GM18498 (cell line): Measurements from ENCODE around the gene TOE1.
"Not testable (repeated sequence)": the region's sequence is repeated elsewhere in the genome, so short reads cannot be mapped to it uniquely, and the experiment has no call there.

ENCODE experiments used
- ATAC-seq: cut with Tn5 transposase; IDR thresholded peaks from one replicate; pipeline ENCODE4 v1.9.1; 2021; ENCODE audit warnings: mild to moderate bottlenecking, moderate library complexity; ENCODE audit not compliant: unreplicated experiment

Gene TOE1

DNA sequence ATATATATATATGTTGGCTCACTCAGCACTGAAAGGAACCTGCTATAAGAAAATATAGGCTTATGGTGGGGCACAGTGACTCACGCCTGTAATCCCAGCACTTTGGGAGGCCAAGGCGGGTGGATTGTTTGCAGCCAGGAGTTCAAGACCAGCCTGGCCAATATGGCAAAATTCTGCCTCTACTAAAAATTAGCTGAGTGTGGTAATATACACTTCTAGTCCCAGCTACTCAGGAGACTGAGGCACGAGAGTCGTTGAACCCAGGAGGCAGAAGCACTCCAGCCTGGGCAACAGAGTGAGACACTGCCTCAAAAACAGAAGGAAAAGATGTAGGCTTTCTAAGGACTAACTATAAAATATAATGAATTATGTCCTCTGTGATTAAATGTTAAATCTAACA, 14.9 kb downstream of the TOE1 start:
- no peak for ATAC-seq

DNA sequence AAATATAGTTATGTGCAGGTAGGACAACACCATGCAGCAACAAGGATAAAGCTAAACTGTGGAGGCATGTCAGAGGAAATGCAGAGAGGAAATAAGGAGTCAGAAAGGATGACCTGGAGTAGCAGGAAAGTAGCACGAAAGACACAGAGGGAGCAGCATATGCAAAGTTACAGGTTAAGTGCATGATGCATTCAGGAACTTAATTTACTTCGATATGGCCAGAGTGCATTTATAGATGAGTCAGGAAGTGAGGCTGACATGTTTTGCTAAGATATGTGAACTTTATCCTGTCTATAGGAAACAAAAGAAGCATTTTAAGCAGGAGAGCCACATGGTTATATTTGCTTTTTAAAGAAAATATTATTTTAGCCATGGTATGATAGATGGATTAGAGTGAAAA, 15.7 kb downstream of the TOE1 start:
- ATAC-seq: no peak

GRCh38 chr1:45356186-45356585, 16.2 kb downstream of the TOE1 start:
- ATAC-seq: no peak

- no peak for ATAC-seq
Measured at GRCh38 chr1:45359882-45360513, 20.0 kb downstream of the TOE1 start.

GRCh38 chr1:45360981-45361380, 21.0 kb downstream of the TOE1 start:
- ATAC-seq: not testable (repeated sequence)

DNA sequence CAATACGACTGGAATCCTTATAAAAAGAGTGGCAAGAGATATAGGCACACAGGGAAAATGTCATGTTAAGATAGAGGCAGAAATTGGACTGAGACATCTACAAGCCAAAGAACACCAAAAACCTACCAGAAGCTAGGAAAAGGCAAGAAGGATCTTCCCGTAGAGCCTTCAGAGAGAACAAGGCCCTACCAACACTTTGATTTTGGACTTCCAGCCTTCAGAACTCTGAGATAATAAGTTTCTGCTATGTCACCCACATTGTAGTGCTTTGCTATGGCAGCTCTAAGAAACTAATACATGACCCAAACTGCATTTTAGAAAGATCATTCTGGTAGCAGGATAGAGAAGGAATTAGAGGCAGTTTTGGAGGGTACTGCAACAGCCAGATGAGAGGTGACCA, 24.3 kb downstream of the TOE1 start:
- no peak for ATAC-seq

DNA sequence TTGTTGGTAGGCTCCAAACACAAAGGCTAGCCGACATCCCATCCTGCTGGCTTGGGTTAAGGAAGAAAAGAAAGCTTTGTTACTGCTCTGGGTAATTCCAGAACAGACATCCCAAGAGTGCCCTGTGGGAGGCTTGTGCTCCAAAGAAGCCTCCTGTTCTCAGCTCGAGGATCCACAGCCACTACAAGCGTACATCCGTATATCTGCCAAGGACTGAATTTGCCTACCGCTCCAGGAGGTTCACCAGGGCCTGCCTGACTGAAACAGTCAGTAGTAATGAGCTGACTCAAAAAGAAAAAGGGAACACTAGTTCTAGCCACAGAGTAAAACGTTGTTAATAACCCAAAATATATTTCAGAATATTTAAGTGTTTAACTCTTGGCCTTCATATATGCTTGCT, 25.1 kb downstream of the TOE1 start:
- no peak for ATAC-seq

GRCh38 chr1:45370575-45370974, 30.6 kb downstream of the TOE1 start:
- ATAC-seq: peak; percentile 67

DNA sequence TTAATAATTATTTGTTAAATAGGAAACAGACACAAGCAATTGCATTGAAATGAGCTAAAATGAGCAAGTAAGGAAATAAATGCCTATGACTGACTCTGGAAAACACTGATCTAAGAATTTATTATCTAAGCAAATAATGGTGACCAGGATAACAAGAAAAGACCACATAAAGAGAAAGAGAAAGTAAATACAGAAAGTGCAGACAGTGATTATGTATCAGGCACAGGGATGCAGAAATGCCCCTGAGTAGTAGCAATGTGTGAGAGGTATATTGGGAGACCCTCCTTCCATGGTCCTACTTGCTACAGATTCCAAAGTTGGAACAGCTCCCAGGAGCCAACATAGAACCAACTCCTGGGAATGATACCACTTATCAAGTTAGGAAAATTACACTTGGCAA, 33.6 kb downstream of the TOE1 start:
- ATAC-seq: no peak

- no peak for ATAC-seq
Measured at GRCh38 chr1:45375104-45376090, 35.4 kb downstream of the TOE1 start.

DNA sequence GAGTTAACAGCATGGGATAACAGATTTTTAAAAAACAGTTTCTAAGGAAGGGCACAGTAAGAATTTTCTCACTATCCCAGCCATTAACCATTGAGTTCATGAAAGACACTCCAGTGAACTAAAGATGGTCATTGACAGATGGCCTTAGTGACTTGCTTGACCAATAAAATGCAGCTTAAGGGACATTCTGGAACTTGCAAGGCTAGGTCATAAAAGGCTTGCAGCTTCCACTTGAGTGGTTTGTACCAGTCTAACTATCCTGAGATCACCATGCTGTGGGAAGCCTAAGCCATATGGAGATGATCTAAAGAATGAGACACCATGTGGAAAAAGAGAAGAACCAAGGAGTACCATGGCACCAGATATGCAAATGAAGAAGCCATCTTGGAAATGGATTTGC, 38.2 kb downstream of the TOE1 start:
- ATAC-seq: no peak

GRCh38 chr1:45379524-45379923, 39.6 kb downstream of the TOE1 start:
- no peak for ATAC-seq

GRCh38 chr1:45380125-45380524, 40.2 kb downstream of the TOE1 start:
- no peak for ATAC-seq

DNA sequence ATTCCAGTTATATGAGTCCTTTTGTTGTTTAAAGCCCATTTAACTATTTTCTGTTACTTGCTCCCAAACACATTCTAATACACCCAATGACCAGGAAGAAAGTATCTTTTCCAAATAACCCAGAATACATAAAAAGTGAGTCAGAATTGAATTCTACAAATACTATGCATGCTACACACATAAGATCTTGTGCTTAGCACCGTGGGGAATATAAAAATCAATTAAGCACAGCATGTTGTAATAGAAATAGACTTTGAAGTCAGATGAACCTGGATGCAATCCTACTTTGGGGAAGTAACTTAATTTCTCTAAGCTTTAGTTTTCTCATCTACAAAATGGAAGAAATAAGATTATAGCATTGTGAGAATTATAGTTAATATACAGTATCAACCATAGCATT, 40.8 kb downstream of the TOE1 start:
- no peak for ATAC-seq

DNA sequence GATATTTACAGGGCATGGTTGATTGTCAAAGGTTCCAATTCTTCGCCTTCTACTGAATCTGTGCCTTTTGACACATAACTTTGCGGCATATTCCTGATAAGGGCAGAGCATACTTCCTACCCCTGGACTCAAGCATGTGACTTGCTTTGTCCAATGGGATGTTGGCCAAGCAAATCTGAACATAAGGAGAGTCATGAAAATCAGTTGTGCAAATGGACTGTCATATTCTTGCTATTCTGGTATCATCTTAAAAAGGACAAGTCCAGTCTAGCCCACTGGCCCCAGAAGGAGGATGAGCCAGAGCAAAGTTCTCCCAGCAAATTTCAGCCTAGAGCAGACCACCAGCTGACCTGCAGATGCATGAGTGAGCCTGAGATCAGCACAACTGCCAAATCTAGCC, 41.3 kb downstream of the TOE1 start:
- ATAC-seq: no peak

DNA sequence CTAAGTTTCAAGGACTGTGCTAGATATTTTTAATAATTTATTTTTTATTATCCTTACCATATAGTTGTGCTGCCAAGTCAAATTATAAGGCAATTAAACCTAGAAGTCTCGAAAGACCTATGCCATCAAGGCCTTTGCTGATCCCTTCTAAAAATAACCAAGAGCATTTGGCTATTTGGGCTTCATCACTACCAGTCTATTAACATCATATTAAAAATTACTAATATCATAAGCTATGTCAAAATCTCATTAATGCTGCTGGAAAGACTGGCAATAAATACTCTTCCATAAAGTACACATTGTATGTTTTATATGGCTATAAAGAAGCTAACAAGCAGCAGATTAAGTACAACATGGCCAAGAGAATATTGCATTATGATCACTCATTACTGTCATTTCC, 43.2 kb downstream of the TOE1 start:
- ATAC-seq: no peak

- not testable (repeated sequence) for ATAC-seq
Measured at GRCh38 chr1:45384213-45384612, 44.2 kb downstream of the TOE1 start.

DNA sequence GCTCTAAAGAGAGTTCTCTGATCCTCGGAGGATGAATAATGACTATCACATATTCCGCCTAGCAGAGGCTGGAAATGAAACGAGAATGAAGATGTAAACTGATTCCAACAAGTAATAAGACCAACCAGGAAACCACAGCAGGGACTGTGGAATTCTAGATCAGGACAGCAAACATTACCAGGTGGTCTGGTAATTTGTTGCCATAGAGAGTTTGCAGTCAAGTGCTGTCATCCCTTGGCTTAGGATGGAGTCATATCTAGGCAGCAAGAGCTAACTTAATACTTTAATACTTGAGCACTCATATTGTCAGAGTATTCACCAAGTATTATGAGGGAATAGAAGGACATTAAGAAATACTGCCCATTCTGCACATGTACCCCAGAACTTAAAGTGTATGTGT, 45.3 kb downstream of the TOE1 start:
- no peak for ATAC-seq

DNA sequence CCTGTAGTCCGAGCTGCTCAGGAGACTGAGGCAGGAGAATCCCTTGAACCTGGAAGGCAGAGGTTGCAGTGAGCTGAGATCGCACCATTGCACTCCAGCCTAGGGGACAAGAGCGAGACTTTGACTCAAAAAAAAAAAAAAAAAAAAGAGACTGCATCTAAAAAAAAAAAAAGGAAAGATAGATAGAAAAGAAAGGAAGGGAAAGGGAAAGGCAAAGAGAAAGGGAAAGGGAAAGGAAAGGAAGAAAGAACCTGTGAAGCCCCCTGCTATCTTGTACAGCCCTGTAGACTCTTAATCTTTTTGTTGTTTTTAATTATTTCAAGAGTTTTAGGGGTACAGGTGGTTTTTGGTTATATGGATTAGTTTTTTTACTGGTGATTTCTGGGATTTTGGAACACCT, 46.2 kb downstream of the TOE1 start:
- no peak for ATAC-seq
